HG03103 (cell line): ENCODE measurements around the gene ACTA2.

ENCODE experiments used
- ATAC-seq: cut with Tn5 transposase; IDR thresholded peaks from one replicate; pipeline ENCODE4 v1.9.1; 2021; ENCODE audit warnings: low read depth; ENCODE audit not compliant: unreplicated experiment

The ACTA2 gene

DNA sequence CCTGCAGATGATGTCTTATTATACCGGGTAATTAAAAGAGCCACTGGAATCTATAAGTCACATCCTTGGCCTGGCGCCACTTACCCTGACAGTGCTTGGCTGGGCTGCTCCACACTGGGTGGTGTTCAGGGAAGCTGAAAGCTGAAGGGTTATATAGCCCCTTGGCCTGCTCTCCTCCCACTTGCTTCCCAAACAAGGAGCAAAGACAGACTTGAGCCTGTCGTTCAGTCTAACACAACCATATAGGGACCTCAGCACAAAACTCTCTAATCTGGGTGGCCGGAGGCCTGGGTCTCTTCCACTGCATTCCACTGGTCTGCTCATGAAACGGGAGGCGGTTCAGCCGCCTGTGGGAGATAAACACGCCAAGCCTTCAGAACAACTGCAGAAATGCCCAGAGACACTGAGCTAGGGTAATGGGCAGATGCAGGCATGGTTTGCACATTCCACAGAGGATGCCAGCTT lies at the start of gene ACTA2:
ACTA2 (minus strand) TSS at position 127 of the 465 bp plus-strand sequence. CDS start 3,843 bp downstream, outside the sequence.
- ATAC-seq: no peak

DNA sequence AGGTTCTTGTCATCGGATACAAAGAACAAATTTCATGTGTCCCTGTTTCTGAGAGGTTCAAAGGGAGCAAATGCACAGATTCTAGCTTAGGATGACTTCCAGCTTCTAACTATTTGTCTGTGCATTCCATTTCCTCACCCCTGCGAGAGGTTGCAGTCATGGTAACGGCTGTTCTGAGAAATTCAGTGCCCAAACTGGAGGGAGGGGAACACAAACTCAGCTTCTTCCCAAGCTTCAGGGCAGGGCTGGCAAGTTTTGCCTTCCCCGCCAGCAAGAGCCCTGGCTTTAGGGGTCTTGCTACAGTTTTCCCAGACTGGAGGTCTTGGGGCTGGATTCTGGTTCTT lies 49.1 kb upstream of the ACTA2 start:
- no peak for ATAC-seq

DNA sequence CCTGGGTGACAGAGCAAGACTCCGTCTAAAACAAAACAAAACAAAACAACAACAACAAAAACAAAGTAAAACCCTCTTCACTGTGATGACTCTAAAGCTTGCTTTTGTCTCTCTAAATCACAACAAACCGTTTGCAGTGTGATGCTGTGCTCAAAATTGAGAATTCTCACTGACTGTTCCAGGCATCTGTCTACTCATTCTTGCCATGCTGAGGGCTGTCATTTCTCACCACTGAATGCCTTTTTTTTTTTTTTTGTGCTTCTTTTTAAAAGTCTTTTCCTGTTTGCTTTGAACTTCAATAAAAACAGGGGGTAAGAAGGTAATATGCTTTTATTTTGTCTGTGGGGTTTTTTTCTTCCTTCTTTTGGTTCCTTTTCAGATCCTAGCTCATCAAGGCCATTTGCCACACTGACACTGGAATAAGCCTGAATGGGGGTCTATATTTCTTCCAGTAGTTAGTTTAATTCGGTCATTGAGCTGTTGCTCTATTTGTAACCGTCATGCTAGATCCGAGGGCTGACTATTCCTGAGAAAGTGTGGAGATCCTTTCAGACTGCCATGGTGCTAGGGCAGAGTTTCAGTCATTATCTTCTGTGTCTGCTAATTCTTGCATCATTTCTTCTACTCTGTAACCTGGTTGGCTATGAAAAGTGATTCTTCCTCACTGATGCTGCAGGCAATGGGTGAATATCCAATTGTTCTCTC lies 48.6 kb upstream of the ACTA2 start:
- ATAC-seq: no peak

DNA sequence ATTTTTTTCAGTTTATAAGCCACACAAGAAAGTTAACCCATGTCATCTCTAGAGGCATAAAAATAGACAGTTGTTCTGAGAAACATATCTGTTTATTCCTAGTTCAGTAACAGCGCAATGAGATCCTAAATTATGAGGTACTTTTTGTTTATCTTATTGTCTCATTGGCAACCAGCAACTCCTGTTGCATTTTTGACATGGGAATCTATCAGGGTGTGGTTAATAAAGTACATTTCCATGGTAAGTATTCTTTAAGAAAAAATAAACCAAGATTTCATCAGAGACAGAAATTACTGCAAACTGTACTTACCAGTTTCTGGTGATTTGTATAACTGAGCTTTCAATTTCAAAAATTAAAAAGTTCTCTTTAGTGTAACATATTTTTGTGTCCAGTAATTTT lies 47.1 kb upstream of the ACTA2 start:
- no peak for ATAC-seq

DNA sequence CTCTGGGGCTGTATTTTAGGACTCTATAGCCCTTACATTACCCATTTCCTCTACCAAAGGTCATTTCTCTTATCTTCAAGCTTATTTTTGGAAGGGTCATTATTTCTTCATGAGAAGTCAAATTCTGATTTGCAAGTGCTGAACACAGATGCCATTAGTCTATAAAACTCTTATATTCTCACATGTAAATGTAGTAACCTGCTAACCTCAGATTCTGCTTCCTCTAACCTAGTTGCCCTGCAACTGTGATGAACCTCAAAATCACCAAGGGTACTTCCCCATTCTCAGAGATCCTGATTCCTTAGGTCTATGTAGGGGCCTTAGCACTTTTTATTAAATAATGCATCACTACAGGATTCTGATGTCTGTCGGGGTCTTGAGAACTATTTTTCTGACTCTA lies 44.4 kb upstream of the ACTA2 start:
- peak; percentile 63 for ATAC-seq

DNA sequence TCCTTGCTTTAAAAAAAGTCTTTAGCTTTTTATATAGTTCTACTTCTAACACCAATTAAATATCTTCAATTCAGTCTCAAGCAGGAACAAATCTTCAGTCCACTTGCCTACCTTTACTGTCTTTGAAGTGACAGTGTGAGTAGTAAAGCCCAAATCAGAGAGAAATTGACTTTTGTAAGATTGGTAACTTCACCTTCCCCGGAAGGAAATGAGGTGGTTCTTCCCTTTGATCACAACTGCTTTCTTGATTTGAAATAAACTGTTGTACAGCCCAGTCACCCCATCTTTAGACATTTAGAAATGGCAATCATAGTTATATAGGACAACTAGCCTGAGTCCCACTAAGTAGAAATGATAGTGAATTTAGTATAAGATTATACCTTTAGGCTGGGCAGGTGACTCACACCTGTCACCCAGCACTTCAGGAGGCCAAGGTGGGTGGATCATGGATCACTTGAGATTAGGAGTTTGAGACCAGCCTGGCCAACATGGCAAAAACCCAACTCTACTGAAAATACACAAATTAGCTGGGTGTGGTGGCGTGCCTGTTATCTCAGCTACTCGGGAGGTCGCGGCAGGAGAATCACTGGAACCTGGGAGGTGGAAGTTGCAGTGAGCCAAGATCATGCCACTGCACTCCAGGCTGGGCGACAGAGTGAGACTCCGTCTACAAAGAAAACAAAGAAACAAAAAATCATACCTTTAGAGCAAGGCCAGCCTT lies 42.7 kb upstream of the ACTA2 start:
- ATAC-seq: no peak

DNA sequence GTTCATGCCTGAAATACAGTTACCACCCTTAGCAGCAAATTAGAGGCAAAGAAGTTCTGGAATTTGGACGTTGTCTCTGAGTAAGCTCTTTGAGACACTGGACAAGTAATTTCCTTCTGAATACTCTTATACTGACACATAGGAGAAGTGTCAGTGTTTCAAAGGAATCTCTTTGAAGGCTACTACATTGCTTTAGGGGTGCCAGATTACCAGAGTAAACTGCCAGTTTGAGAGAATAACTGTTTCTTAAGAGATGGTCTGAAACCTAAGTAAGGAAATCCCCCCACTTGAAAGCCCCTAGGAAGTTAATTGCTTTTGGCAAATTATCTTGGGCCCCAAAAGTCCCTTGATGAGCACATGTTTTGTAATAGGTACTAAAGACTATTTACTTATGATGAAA lies 41.4 kb upstream of the ACTA2 start:
- ATAC-seq: no peak

DNA sequence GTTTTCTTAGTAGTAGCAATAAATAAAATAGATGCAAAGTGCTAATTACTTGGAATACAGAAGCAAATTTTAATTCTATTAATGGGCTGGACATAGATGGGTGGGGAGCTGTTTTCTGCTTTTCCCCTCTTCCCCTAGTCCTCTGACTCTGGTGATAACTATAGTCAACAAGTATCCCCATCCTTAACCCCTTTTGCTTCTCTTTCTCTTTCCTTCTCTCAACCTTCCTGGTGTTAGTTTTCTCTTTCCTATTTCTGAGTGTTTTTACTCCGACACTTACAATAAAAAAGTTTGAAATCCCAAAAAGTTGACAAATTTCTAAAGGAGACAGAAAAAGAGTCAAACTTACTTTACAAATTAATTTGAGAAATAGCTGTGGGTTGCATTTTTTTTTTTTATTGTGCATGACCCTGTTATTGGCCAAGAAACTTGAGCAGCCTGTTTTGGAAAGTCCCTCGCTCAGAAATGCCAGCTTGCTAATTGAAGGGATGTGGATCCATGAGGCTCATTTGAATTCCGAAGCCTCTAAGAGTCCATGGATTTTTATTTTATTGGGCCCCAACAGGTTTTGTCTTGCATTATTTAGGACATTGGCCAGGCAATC lies 40.5 kb upstream of the ACTA2 start:
- ATAC-seq: no peak

DNA sequence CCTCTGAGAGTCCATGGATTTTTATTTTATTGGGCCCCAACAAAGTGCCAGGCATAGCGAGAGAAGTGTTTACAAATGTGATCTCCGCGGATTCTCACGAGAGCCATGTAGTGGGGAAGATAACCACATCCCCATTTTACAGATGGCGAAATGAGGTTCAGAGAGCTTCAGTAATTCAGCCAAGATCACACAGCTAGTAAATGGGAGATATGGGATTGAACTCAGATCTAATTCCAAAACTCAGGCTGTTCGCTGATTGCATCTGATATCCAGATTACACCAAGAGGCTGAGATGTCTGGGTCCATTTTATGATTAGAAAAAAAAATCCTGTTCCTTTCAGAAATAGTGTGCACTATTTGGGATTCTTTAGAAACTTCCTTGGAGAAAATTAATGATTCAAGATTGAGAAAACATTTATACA lies 39.3 kb upstream of the ACTA2 start:
- no peak for ATAC-seq

DNA sequence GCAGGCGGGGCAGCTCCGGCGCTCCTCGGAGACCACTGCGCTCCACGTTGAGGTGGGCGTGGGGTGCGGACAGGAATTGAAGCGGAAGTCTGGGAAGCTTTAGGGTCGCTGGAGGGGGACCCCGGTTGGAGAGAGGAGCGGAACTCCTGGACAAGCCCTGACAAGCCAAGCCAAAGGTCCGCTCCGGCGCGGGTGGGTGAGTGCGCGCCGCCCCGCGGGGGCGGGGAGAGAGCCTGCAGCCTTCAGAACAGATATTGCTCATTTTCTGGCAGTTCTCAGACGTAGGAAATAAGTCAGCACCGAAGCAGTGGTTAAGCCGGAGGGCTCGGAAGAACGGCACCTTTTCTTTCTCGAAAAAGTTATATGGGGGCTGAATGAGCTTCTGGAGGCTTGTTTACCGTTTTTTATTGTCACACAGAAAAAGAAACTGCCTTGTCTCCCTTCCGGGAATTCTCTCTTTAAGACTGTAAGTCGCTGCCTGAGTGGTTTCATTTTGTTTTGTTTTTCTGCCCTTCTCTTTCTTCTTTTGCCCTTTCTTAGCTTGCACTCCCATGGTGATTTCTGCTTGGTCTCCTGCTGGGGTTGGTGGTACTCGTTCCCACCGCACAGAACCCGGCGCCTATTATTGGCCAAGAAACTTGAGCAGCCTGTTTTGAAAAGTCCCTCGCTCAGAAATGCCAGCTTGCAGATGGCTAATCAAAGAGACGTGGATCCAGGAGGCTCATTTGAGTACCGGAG lies 38.8 kb upstream of the ACTA2 start:
- ATAC-seq: peak; percentile 33

DNA sequence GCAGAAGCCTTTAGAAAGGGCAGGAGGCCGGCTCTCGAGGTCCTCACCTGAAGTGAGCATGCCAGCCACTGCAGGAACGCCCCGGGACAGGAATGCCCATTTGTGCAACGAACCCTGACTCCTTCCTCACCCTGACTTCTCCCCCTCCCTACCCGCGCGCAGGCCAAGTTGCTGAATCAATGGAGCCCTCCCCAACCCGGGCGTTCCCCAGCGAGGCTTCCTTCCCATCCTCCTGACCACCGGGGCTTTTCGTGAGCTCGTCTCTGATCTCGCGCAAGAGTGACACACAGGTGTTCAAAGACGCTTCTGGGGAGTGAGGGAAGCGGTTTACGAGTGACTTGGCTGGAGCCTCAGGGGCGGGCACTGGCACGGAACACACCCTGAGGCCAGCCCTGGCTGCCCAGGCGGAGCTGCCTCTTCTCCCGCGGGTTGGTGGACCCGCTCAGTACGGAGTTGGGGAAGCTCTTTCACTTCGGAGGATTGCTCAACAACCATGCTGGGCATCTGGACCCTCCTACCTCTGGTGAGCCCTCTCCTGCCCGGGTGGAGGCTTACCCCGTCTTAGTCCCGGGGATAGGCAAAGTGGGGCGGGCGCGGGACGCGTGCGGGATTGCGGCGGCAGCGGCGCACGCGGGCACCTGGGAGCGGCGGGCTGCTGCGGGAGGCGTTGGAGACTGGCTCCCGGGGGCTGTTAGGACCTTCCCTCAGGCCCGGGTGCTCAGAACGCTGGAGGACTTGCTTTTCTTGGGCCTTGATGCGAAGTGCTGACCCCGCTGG lies 38.0 kb upstream of the ACTA2 start, which contains the start of gene FAS:
FAS (plus strand) TSS at position 415 of the 777 bp plus-strand sequence; CDS start at position 494, 79 bp downstream.
- ATAC-seq: peak; percentile 41

DNA sequence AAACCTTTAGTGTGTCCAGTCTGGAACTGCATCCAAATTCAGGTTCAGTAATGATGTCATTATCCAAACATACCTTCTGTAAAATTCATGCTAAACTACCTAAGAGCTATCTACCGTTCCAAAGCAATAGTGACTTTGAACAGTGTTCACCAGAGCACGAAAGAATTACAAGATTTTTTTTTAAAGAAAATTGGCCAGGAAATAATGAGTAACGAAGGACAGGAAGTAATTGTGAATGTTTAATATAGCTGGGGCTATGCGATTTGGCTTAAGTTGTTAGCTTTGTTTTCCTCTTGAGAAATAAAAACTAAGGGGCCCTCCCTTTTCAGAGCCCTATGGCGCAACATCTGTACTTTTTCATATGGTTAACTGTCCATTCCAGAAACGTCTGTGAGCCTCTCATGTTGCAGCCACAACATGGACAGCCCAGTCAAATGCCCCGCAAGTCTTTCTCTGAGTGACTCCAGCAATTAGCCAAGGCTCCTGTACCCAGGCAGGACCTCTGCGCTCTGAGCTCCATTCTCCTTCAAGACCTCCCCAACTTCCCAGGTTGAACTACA lies 37.3 kb upstream of the ACTA2 start:
- peak; percentile 1 for ATAC-seq

DNA sequence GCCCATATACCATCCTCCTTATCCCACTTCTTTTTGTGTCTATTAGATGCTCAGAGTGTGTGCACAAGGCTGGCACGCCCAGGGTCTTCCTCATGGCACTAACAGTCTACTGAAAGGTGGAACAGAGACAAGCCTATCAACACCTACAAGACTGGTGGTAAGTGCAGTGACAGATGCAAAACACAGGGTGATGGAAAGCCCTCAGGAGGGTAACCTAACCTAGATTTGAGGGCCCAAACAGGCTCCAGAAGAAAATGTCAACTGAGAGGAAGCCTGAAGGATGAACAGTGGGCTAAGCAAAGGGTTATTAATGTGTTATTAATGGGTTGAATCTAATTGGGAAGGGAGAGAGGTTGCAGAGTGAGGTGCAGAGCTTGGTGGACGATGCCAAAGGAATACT lies 36.9 kb upstream of the ACTA2 start:
- ATAC-seq: no peak

DNA sequence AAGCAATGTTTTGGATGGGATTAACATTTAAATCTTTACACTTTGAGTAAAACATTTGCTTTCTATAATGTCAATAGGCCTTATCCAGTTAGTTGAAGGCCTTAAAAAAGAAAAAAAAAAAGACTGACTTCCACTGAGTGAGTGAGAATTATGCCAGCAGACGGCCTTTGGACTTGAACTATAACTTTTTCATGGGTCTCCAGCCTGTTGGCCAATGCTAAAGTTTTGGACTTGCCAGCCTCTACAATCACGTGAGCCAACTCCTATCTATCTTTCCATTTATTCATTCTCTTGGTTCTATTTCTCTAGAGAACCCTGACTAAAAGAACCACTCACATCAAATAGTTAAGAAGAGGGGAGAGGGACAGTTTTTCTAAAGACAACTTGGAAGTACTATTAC lies 35.3 kb upstream of the ACTA2 start:
- no peak for ATAC-seq

DNA sequence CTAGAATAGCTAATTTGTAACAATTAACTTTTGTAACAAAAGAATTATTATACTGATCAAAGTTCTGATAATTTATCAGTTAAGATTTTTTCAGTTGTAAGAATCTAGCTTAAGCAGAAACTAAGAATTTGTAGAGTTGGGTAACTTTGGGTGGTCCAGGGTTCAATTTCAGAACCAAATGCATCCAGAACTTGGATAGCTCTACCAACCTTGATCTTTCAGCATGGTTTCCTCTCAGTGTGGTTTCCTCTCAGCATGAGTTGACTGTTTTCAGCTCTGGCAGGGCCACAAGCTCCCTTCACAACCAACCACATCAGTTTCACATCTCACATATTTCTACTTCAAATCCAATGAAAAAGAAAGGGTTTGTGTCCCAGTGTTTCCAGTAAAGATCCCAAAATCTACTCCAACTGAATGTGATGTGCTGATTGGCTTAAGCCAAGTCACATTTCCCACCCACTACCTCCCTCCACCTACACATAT lies 34.7 kb upstream of the ACTA2 start:
- ATAC-seq: no peak

DNA sequence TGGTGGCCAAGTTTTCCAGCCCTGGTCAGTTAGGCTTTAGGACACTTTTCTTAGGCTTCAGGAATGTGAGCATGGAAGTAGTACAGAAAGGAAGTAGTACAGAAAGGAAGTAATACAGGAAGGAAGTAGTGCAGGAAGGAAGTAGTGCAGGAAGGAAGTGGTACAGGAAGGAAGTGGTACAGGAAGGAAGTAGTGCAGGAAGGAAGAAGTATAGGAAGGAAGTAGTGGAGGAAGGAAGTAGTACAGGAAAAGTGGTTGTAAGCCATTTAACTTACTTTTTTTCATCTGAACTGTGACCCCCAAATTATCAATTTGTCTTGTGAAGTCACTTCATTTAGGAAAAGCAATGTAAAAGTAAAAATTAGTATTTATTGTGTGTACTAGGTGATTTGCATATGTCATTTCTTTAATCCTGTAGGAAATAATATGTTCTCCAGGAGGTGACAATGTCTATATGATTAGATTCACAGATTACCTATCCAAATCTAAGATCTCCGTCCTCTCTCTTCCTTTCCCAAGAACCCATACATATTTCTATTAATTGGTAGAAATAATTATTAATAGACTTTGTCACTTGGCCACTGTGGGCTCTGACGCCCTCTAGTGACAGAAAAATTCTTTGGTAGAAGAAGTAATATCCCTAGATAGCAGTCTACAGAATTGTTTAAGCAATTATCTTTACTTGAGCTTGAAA lies 34.1 kb upstream of the ACTA2 start:
- no peak for ATAC-seq

DNA sequence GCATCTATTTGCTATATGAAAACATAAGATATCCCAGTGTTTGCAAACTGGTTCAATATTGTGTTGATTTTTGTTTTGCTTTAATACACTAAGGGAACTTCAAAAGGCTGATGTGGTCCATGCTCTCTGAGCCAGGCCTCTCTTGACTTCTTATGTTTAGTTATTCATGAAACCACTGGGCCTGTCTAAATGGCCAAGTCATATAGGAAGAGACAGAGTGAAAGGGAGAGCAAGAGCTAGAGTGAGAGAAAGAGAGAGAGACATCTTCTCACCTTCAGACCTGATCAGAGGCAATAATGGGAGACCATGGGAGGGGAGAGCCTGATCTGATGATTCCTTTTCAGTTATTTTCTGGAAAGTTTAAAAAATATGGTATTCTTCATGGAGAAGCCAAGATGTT lies 32.0 kb upstream of the ACTA2 start:
- ATAC-seq: no peak

DNA sequence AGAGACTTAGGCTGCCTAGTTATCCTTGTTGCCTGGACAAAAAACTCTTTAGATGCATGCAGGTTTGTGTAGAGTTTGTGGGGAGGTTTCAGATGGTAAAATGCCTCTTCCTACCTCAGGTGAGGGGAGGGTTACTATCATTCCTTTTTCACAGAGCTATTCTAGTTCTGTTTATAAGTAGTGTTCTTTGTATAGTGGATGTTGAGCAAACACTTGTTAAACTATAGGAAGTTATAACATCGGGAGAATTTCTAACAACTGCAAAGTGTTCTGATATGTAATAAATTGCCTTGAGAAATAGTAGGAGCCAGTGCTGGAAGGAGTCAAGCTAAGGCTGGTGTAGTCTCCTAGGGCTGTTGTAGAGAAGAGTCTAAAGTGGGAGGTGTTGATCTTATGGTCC lies 31.4 kb upstream of the ACTA2 start:
- ATAC-seq: no peak

DNA sequence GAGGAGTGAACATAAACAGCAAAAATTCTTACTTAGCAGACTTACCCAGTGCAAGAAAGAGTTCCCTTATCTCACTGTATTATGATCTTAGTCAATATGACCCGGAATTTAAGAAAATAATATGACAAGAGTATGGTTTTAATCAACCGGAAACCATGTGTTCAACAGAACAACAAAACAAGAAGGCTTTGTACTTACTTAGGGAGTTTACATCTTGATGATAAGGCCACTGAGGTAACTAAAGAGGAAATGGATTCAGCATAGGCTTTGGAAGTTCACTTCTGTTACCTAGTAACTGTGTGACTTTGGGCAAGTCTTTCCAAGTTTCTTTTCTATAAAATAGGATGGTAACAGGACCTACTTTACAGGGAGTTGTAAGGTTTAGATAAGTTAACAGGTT lies 30.6 kb upstream of the ACTA2 start:
- no peak for ATAC-seq
